ENCODE results near the gene ERICH3. TPM values are rescaled to one million over a fixed set of nuclear protein-coding genes. Genes with fewer than 3 reads are reported as not detected.

The ERICH3 gene
- total RNA-seq, 4 donors from 2014 or later: not detected

- no peaks in the 10 kb centered on the region for H3K9me3 ChIP-seq
- H3K4me1 ChIP-seq: no peaks in the 10 kb centered on the region
- WGBS, 2 donors: 66 to 74% methylated on average over 6 of the region's 6 CpGs
- intact Hi-C loops (cut with DNase I): no loop called here
- DNase-seq: no peak
- TF ChIP-seq POLR2A (IDR thresholded peaks at IDR 0.05) (no peak), CTCF (IDR thresholded peaks at IDR 0.05) (no peak)
- no peak overlapping the region for H3K4me3 ChIP-seq
- H3K36me3 ChIP-seq: no peaks in the 10 kb centered on the region
- H3K27me3 ChIP-seq: no peaks in the 10 kb centered on the region
- H3K27ac ChIP-seq: no peak overlapping the region
These were observed 79.4 kb downstream of the ERICH3 start for GRCh38 chr1:74593887-74594866.

- intact Hi-C loops (cut with DNase I): no loop called here
- WGBS, 2 donors: 70 to 71% methylated on average over 4 to 5 of the region's 5 CpGs
- no peaks in the 10 kb centered on the region for H3K27me3 ChIP-seq
These were observed 80.8 kb downstream of the ERICH3 start for GRCh38 chr1:74592580-74593355.

GRCh38 chr1:74591949-74592348 lies 81.6 kb downstream of the ERICH3 start:
- no peak overlapping the region for H3K27ac ChIP-seq
- no peak for DNase-seq
- no peaks in the 10 kb centered on the region for H3K27me3 ChIP-seq
- H3K4me1 ChIP-seq: no peaks in the 10 kb centered on the region
- TF ChIP-seq CTCF (IDR thresholded peaks at IDR 0.05) (no peak), POLR2A (IDR thresholded peaks at IDR 0.05) (no peak)
- intact Hi-C loops (cut with DNase I): no loop called here
- no peaks in the 10 kb centered on the region for H3K36me3 ChIP-seq
- H3K9me3 ChIP-seq: no peaks in the 10 kb centered on the region
- H3K4me3 ChIP-seq: no peak overlapping the region
- 69 to 86% methylated on average over 2 of the region's 2 CpGs for WGBS, 2 donors

More at GRCh38 chr1:74592580-74593355, 80.8 kb downstream of the ERICH3 start:
- H3K36me3 ChIP-seq: no peaks in the 10 kb centered on the region
- no peaks in the 10 kb centered on the region for H3K9me3 ChIP-seq
- no peak overlapping the region for H3K4me3 ChIP-seq
- no peak for TF ChIP-seq CTCF (IDR thresholded peaks at IDR 0.05)
- TF ChIP-seq POLR2A (IDR thresholded peaks at IDR 0.05): no peak
- no peaks in the 10 kb centered on the region for H3K4me1 ChIP-seq
- DNase-seq: no peak
- no peak overlapping the region for H3K27ac ChIP-seq

GRCh38 chr1:74590288-74590687 lies 83.3 kb downstream of the ERICH3 start:
- Histone ChIP-seq H3K27me3 (no peaks in the 10 kb centered on the region), H3K9me3 (no peaks in the 10 kb centered on the region), H3K4me1 (no peaks in the 10 kb centered on the region), H3K27ac (no peak overlapping the region), H3K36me3 (no peaks in the 10 kb centered on the region), H3K4me3 (no peak overlapping the region)
- WGBS, 2 donors: 59 to 67% methylated on average over 5 of the region's 5 CpGs
- intact Hi-C loops (cut with DNase I): no loop called here
- DNase-seq: no peak
- no peak for TF ChIP-seq CTCF (IDR thresholded peaks at IDR 0.05)
- no peak for TF ChIP-seq POLR2A (IDR thresholded peaks at IDR 0.05)

- no peaks in the 10 kb centered on the region for H3K27me3 ChIP-seq
- no peaks in the 10 kb centered on the region for H3K4me1 ChIP-seq
- DNase-seq: no peak
- WGBS, 2 donors: 91 to 96% methylated on average over 2 of the region's 2 CpGs
- H3K4me3 ChIP-seq: no peak overlapping the region
- no peaks in the 10 kb centered on the region for H3K9me3 ChIP-seq
- H3K27ac ChIP-seq: no peak overlapping the region
- H3K36me3 ChIP-seq: no peaks in the 10 kb centered on the region
- intact Hi-C loops (cut with DNase I): no loop called here
- no peak for TF ChIP-seq CTCF (IDR thresholded peaks at IDR 0.05)
These were observed 85.7 kb downstream of the ERICH3 start for GRCh38 chr1:74587888-74588287.
